HG03095 (cell line): ENCODE data around the gene CMIP.

ENCODE experiments used
- ATAC-seq: cut with Tn5 transposase; IDR thresholded peaks from one replicate; pipeline ENCODE4 v1.9.1; 2021; ENCODE audit warnings: moderate library complexity; ENCODE audit not compliant: unreplicated experiment

The CMIP gene

DNA sequence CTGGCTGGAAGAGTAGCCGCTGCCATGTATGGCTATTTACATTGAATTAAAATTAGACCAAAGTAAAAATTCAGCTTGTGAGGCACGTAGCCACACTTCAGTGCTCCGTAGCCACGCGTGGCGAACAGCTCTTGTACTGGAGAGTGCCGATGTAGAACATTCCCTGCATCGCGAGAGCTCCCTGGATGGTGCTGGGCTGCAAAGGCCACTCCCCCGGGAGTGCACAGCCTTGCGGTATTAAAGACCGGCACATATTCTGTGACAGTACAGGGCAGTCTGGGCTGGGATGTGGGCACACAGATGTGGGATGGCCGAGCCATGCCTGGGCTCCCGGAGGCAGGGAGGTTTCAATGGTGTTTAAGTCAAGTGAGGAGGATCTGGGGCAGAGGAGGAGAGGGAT, 102.2 kb downstream of the CMIP start:
- no peak for ATAC-seq

- ATAC-seq = no peak
Observed at GRCh38 chr16:81547194-81547938, 102.8 kb downstream of the CMIP start.

DNA sequence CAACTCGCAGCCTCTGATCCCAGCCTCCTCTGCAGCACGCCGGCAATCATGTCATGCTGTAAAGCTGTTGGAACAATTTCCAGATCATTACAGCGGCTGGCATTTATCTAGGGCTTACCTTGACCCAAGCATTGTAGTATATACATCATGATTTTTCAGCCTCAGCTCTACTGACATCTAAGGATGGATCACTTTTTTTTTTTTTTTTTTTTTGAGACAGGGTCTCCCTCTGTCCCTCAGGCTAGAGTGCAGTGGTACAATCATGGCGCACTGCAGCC, 103.3 kb downstream of the CMIP start:
- ATAC-seq = no peak

GRCh38 chr16:81548551-81548875, 103.9 kb downstream of the CMIP start:
- no peak for ATAC-seq

GRCh38 chr16:81548876-81549546, 104.4 kb downstream of the CMIP start:
- ATAC-seq = no peak

GRCh38 chr16:81549547-81550431, 105.2 kb downstream of the CMIP start:
- no peak for ATAC-seq

- no peak for ATAC-seq
Observed at GRCh38 chr16:81550432-81550808, 105.8 kb downstream of the CMIP start.

- no peak for ATAC-seq
Observed at GRCh38 chr16:81551151-81551808, 106.7 kb downstream of the CMIP start.

- ATAC-seq = no peak
Observed at GRCh38 chr16:81551821-81552304, 107.3 kb downstream of the CMIP start.

- ATAC-seq = no peak
Observed at GRCh38 chr16:81552743-81553079, 108.1 kb downstream of the CMIP start.

GRCh38 chr16:81553080-81553813, 108.6 kb downstream of the CMIP start:
- no peak for ATAC-seq

DNA sequence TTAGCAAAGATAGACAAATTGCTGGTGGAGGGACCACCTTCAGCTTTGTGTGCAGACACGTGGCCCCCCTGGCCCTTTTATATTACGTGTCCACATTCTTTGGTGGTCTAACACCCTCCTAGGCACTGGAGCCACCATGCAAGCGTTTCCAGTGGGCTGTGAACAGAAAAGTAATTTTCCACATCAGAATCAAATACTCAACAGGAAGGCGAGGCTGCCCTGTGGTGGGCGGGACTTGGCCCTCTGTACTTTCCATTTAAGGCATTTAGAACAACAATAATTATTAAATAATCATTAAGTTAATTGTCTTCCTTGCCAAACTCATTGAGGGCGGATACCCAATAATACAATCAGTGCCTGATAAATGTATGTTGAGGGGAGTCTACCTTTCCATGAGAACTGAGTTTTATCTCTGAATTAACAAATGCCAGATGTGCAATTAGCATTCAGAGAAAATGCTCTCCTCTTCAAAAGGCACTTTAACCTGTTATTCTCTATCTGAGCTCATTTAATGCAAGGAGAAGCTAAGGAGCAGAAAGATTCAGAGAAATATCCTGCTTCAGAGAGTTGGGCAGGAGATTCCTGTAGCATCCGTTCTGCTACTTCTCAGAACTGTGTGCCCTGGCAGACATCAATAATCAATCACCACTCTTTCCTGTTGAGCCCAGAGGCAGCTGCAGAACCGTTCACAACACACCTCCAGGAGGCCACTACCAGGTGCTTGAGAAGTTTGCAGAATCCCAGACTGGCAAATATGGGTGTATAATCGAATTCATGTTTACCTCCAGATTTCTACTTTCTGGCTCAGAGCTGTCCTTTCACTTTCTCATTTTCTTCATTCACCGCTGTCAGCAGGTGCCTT, 109.4 kb downstream of the CMIP start:
- no peak for ATAC-seq

GRCh38 chr16:81554979-81555378, 110.4 kb downstream of the CMIP start:
- ATAC-seq = no peak

DNA sequence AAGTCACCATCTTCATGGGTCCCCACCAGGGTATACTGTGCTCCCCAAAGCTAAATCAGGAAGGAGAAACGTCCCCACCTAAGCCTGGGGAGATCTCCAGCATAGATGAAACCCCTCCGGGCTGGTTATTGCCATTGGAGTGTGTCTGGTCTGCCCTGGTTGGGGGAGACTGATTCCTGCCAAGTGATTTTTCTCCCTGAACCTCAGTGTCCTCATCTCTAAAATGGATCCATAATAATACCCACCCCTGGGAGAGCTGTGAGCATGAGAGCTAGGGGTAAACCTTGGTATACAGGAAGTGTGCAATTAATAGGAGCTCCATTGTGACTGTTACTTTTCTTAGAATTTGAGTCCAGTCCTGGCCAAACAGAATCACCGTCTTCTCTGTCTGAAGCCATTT, 111.1 kb downstream of the CMIP start:
- ATAC-seq = no peak

DNA sequence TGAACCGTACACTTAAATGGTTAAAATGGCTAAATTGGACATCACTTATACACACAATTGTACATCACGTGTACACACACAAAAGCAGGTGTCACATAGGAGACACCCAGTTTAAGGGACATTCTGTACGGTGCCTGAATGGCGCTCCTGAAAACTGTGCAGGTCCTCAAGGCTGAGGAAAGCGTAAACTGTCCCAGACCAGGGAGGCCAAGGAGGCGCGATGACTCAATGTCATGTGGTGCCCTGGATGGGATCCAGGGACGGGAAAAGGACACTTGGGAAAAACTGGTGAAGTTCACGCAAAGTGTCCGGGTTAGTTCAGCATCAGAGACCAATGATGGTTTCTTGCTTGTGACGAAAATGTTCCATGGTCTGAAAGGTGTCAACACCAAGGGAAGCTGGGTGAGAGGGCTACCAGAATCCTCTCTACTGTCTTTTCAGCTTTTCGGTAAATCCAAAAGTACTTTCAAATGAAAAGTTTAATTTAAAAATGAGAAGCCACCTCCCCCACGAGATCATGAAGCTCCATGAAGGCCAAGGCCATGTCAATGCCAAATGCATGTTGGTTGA, 112.2 kb downstream of the CMIP start:
- no peak for ATAC-seq

GRCh38 chr16:81558077-81558443, 113.5 kb downstream of the CMIP start:
- ATAC-seq = no peak

- ATAC-seq = no peak
Observed at GRCh38 chr16:81558444-81559175, 114.0 kb downstream of the CMIP start.

DNA sequence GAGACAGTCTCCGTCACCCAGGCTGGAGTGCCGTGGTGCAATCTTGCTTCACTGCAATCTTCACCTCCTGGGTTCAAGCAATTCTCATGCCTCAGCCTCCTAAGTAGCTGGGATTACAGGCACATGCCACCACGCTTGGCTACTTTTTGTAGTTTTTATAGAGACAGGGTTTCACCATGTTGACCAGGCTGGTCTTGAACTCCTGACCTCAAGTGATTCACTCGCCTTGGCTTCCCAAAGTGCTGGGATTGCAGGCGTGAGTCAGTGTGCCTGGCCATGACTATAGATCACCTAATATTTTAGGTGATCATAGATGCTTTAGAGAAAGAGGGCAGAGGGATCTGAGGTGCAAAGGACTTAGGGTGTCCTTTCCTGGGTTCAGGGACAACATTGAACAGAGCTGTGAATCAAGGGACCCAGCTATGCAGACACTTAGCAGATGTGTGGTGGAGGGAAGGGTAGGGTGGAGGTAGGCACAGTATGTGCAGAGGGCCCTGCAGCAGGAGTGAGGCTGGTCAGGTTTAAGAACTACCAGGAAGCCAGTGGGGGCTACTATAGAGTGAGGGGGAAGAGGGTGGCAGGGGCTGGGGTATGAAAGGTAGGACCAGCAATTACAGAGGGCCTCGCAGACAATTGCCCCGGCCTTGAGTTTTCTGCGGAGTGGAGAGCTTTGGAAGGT, 116.5 kb downstream of the CMIP start:
- no peak for ATAC-seq
